Femur (tissue), 1 donor: ENCODE data around the gene HLCS.

Experiments
- DNase-seq: peaks from one replicate; pipeline ENCODE4 v3.0.0-alpha.2; 2017

HLCS gene

GRCh38 chr21:36766511-36766910, 200.0 kb downstream of the HLCS start:
- DNase-seq, result no peak

- DNase-seq, result no peak
These were observed 201.2 kb downstream of the HLCS start for GRCh38 chr21:36765229-36765628.

GRCh38 chr21:36763305-36763704, 203.2 kb downstream of the HLCS start:
- DNase-seq, result no peak

GRCh38 chr21:36762642-36763041, 203.8 kb downstream of the HLCS start:
- DNase-seq, result no peak

- no peak for DNase-seq
These were observed 204.8 kb downstream of the HLCS start for GRCh38 chr21:36761685-36762084.

- no peak for DNase-seq
These were observed 207.0 kb downstream of the HLCS start for GRCh38 chr21:36759348-36760083.

- no peak for DNase-seq
These were observed 209.3 kb downstream of the HLCS start for GRCh38 chr21:36757196-36757595.

GRCh38 chr21:36756527-36756926, 209.9 kb downstream of the HLCS start:
- no peak for DNase-seq

GRCh38 chr21:36754241-36754898, 212.1 kb downstream of the HLCS start:
- no peak for DNase-seq

GRCh38 chr21:36753556-36753955, 212.9 kb downstream of the HLCS start:
- DNase-seq, result no peak

GRCh38 chr21:36751383-36751782, 215.1 kb downstream of the HLCS start:
- DNase-seq, result no peak

GRCh38 chr21:36750576-36750959, 215.9 kb downstream of the HLCS start:
- no peak for DNase-seq

- DNase-seq, result peak; percentile 79
These were observed 216.4 kb downstream of the HLCS start for GRCh38 chr21:36749935-36750575.

- peak; percentile 64 for DNase-seq
These were observed 218.6 kb downstream of the HLCS start for GRCh38 chr21:36747815-36748383.

- DNase-seq, result no peak
These were observed 219.2 kb downstream of the HLCS start for GRCh38 chr21:36747041-36747814.

- DNase-seq, result no peak
These were observed 221.0 kb downstream of the HLCS start for GRCh38 chr21:36745459-36745858.

- DNase-seq, result peak; percentile 55
These were observed 221.8 kb downstream of the HLCS start for GRCh38 chr21:36744560-36745231.

- no peak for DNase-seq
These were observed 222.3 kb downstream of the HLCS start for GRCh38 chr21:36744190-36744559.

GRCh38 chr21:36743446-36743845, 223.0 kb downstream of the HLCS start:
- DNase-seq, result no peak

- DNase-seq, result no peak
These were observed 223.5 kb downstream of the HLCS start for GRCh38 chr21:36743008-36743407.

- no peak for DNase-seq
These were observed 225.0 kb downstream of the HLCS start for GRCh38 chr21:36741506-36741905.

- no peak for DNase-seq
These were observed 227.9 kb downstream of the HLCS start for GRCh38 chr21:36738489-36739126.
